Activated CD4-positive, alpha-beta T cell treated with anti-CD3 and anti-CD28 coated beads, Interleukin-10, Interleukin-2, amounts not matched to agents 100 ng/mL and 50 ng/mL, durations not matched to agents 16 hours and 8 hours (primary cell): ENCODE measurements around the gene ZNF793.

Source experiments
- DNase-seq: peaks from one replicate; pipeline ENCODE4 v3.0.0-alpha.2; 2020

The ZNF793 gene

GRCh38 chr19:37572203-37572602, 65.5 kb downstream of the ZNF793 start:
- no peak for DNase-seq

DNA sequence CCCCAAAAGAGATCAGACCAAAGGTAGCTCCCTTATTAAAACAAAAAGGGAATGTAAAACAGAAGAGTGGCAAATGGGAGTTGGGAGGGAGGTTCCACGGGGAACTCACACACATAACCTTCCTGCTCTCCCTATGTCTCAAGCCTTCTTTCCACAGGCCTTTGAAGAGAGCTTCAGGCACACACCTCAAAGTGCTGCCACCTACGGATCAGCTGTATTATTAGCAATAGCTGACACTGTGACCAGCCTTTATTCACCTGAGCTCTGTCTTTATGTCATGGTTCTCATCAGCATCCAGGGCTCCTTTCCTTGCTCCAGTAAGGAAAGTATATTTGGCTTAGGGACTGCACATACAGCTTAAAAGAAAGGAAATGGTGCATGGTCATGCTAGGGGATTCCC, 76.6 kb downstream of the ZNF793 start:
- DNase-seq, result no peak
